ENCODE data around the gene EPB42. TPM values are rescaled to one million over a fixed set of nuclear protein-coding genes. Genes with fewer than 3 reads are reported as not detected.

EPB42 gene
- total and polyA plus RNA-seq, 2 of the 4 experiments (the other 2 are of a cell fraction): not detected

- H2AK9ac ChIP-seq (replicated peaks; ENCODE audit: low read depth, low read length, poor library complexity): no peak overlapping the region
- ChIA-PET POLR2A (ENCODE audit: unreplicated experiment) (no interaction called here), CTCF (interaction anchor here (0.5 to 1.2 kb wide), 2 partner anchors 8 to 592 kb away, joined by 3 read pairs; no protein-coding TSS in a partner anchor)
- WGBS, 2 experiments (ENCODE audit: extremely low coverage in 2 of 2, insufficient read length in 1 of 2): no CpG with 5 or more reads among the region's 2 CpGs
- no peak for ATAC-seq (ENCODE audit: low read depth)
- dilution Hi-C loops (cut with HindIII; ENCODE audit: low sequenced_read_pairs, unreplicated experiment) (no loop called here), in situ Hi-C loops (cut with MboI; ENCODE audit: low sequenced_read_pairs) (no loop called here), intact Hi-C loops (cut with micrococcal nuclease) (no loop called here)
- peaks cover 2% of the 10 kb centered on the region for H3K9me1 ChIP-seq (ENCODE audit: insufficient read depth, low read length)
- TF ChIP-seq MAFK (IDR thresholded peaks at IDR 0.05; ENCODE audit: low read depth, low read length) (no peak), SMC3 (IDR thresholded peaks at IDR 0.05; ENCODE audit: low read depth, low read length) (no peak), RCOR1 (IDR thresholded peaks at IDR 0.05; ENCODE audit: insufficient replicate concordance, low read length) (no peak), CEBPB (IDR thresholded peaks at IDR 0.05; ENCODE audit: low read depth, low read length) (no peak), MAZ (IDR thresholded peaks at IDR 0.05; ENCODE audit: borderline replicate concordance, low read depth, low read length) (no peak), USF2 (IDR thresholded peaks at IDR 0.05; ENCODE audit: low read depth, low read length) (no peak), FOS (IDR thresholded peaks at IDR 0.05; ENCODE audit: low read depth, low read length) (no peak), MXI1 (IDR thresholded peaks at IDR 0.05; ENCODE audit: borderline replicate concordance, low read depth, low read length) (no peak), CTCF (conservative IDR thresholded peaks at IDR 0.05; ENCODE audit: low read depth, low read length) (no peak), BHLHE40 (IDR thresholded peaks at IDR 0.05; ENCODE audit: low read depth, low read length) (no peak), NFE2L2 (IDR thresholded peaks at IDR 0.05; ENCODE audit: low read depth, low read length) (no peak), POLR2A (IDR thresholded peaks at IDR 0.05; ENCODE audit: low read depth, low read length) (no peak), CHD1 (IDR thresholded peaks at IDR 0.05; ENCODE audit: low read depth, low read length) (no peak), RFX5 (IDR thresholded peaks at IDR 0.05; ENCODE audit: low read depth, low read length) (no peak), RAD21 (IDR thresholded peaks at IDR 0.05; ENCODE audit: low read length) (no peak), ELK1 (IDR thresholded peaks at IDR 0.05; ENCODE audit: borderline replicate concordance, low read depth, low read length) (no peak)
- no peak overlapping the region for H3K4me2 ChIP-seq (ENCODE audit: low read depth, low read length)
- no peak overlapping the region for H3K9ac ChIP-seq (ENCODE audit: low read depth, low read length)
- no peak overlapping the region for H2BK5ac ChIP-seq (ENCODE audit: low read depth, low read length, poor library complexity, severe bottlenecking)
- no peaks in the 10 kb centered on the region for H3K9me3 ChIP-seq (ENCODE audit: control insufficient read depth, insufficient read depth, low read length)
- H3K79me1 ChIP-seq (ENCODE audit: low read depth in 1 of 2, low read length in 2 of 2): peaks cover 0 to 5% of the 10 kb centered on the region in 2 experiments; a peak in 3 of 4 replicates
- no peak overlapping the region for H2AFZ ChIP-seq (replicated peaks; ENCODE audit: low read length, poor library complexity)
- peaks cover 2% of the 10 kb centered on the region; the same call in 1 of the 2 replicates for H3K4me1 ChIP-seq (ENCODE audit: control insufficient read depth, insufficient read depth, low read length)
- no peak overlapping the region; the same call in 1 of the 2 replicates for H4K5ac ChIP-seq (ENCODE audit: low read depth, low read length)
- H3K27me3 ChIP-seq (ENCODE audit: control insufficient read depth, insufficient read depth, low read length): no peaks in the 10 kb centered on the region
- no peak overlapping the region for H3K4me3 ChIP-seq (ENCODE audit: insufficient read depth, low read depth, low read length)
- H3K14ac ChIP-seq (replicated peaks; ENCODE audit: low read depth, low read length): no peak overlapping the region; the same call in 1 of the 2 replicates
- DNase-seq: no peak
- no peak overlapping the region for H3K23ac ChIP-seq (ENCODE audit: low read depth, low read length)
- H4K20me1 ChIP-seq (ENCODE audit: insufficient read depth, low read length): no peaks in the 10 kb centered on the region
- no peak overlapping the region for H4K8ac ChIP-seq (ENCODE audit: low read depth in 2 of 2, low read length in 2 of 2)
- peaks cover 8% of the 10 kb centered on the region for H3K36me3 ChIP-seq (ENCODE audit: control insufficient read depth, insufficient read depth, low read length)
- no TSS peak for BruUV-seq (replicated peaks)
- no peak overlapping the region for H2AK5ac ChIP-seq (ENCODE audit: low read depth, low read length)
- no peak overlapping the region; the same call in 1 of the 2 replicates for H4K91ac ChIP-seq (ENCODE audit: insufficient read depth, low read depth, low read length)
- H2BK15ac ChIP-seq (ENCODE audit: low read depth, low read length): 0 out of 3 replicates have a peak overlapping the region, but pooled peaks have one; percentile 13
- H3K27ac ChIP-seq (ENCODE audit: insufficient read depth, low read length): no peak overlapping the region
- H3K4ac ChIP-seq (ENCODE audit: low read depth, low read length): no peak overlapping the region
- H3K18ac ChIP-seq (ENCODE audit: low read depth, low read length): no peak overlapping the region
- H2BK20ac ChIP-seq (ENCODE audit: low read depth, low read length): no peak overlapping the region
- H2BK120ac ChIP-seq (ENCODE audit: low read depth, low read length): peak overlapping the region; percentile 54; the same call in 1 of the 2 replicates
- H3K56ac ChIP-seq (ENCODE audit: extremely low read depth, insufficient read depth, low read length): no peak overlapping the region
Measured at GRCh38 chr15:43151688-43152087, 69.1 kb downstream of the EPB42 start.

Measured in IMR-90 (cell line).